ENCODE results near the gene ASAP2. TPM values are rescaled to one million over a fixed set of nuclear protein-coding genes. Genes with fewer than 3 reads are reported as not detected.

Gene ASAP2
- total and polyA plus RNA-seq, 9 of the 15 experiments (the other 6 are each of a cell fraction or from before 2014, with no cell fraction given), result 0.06 to 4.3 (median 3.1) TPM

- TF ChIP-seq PATZ1 (CRISPR knock-in tag; IDR thresholded peaks at IDR 0.05; ENCODE audit: borderline replicate concordance) (no peak), HDAC8 (tag; IDR thresholded peaks at IDR 0.05) (no peak), CHD1 (IDR thresholded peaks at IDR 0.05; ENCODE audit: low read length) (no peak), AFF1 (IDR thresholded peaks at IDR 0.05; ENCODE audit: low read depth in 1 of 2, partially characterized antibody in 2 of 2) (no peak), NCOA4 (IDR thresholded peaks at IDR 0.05; ENCODE audit: partially characterized antibody) (no peak), THRB (CRISPR knock-in tag; conservative IDR thresholded peaks at IDR 0.05) (no peak), BRF2 (IDR thresholded peaks at IDR 0.05; ENCODE audit: borderline replicate concordance, insufficient read depth, insufficient read length) (no peak), TAF7 (tag; IDR thresholded peaks at IDR 0.05) (no peak), POLR2G (IDR thresholded peaks at IDR 0.05; ENCODE audit: low read depth, low read length) (no peak), RBBP5 (IDR thresholded peaks at IDR 0.05; ENCODE audit: borderline replicate concordance, insufficient read depth, low read length, poor library complexity, severe bottlenecking) (no peak), RAD21 (CRISPR knock-in tag; conservative IDR thresholded peaks at IDR 0.05 in 1 of 2, IDR thresholded peaks at IDR 0.05 in 1 of 2) (no peak), HDAC6 (IDR thresholded peaks at IDR 0.05; ENCODE audit: low read depth, low read length) (no peak), FOXK2 (conservative IDR thresholded peaks at IDR 0.05 in 1 of 2, IDR thresholded peaks at IDR 0.05 in 1 of 2; ENCODE audit: low read depth in 2 of 2) (no peak), IRF9 (tag; IDR thresholded peaks at IDR 0.05) (no peak)
Measured at GRCh38 chr2:9234680-9235146, 28.1 kb downstream of the ASAP2 start (continued).
